Measurements from ENCODE around the gene APCDD1.

The APCDD1 gene

DNA sequence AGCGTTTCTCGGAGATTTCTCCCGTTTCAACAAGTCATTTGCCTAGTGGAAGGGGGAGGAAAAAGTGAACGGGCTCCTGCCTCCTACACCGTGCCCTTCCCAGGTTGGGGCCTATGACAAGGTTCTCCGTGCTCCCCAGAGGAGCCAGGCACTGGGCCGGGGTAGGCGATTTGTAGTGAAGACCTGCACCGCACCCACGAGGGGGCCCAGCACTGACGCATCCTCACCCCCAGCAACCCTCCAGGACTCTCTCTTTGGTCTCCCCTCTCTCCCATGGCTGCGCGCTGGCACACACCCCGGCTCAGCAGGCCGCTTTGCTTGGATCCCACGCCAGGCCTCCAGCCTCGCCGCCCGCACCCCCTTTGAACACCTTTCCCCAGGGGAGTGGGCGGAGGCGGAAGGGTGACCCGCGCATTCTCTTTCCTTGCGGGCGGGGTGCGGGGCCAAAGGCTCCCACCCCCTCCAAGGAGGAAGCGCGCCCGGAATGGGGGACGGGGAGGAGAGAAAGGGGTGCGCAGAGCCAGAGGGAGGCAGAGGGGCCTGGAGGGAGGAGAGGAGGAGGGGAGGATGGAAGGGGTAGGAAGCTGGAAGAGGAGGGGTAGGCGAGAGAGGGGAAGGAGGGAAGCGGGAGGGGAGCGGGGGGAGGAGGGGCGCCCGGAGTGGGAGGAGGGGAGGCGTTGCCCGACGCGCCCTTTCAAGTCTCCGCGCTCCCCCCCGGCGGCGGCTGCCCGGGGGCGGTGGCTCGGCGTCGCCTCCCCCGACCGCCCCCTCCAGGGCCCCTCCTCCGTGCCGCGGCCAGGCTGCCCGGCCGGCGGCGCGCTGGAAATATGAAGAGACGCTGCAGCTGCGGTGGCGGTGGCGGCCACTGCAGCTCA lies at the start of gene APCDD1:
TSS of gene APCDD1 (plus strand) at position 830 of the 875 bp plus-strand sequence. CDS start 347 bp downstream, outside the sequence.
- peak within 1 kb of the TSS; percentile 11 for H3K4me3 Mint-ChIP-seq
- no peaks in the 10 kb centered on the region for H3K9me3 Mint-ChIP-seq
- no peaks in the 10 kb centered on the region for H3K36me3 Mint-ChIP-seq (ENCODE audit: low read depth)
- peaks cover 70% of the 10 kb centered on the region for H3K27me3 Mint-ChIP-seq
- H3K27ac Mint-ChIP-seq, result no peak within 1 kb of the TSS
- peaks cover 2% of the 10 kb centered on the region for H3K4me1 Mint-ChIP-seq (ENCODE audit: low read depth)
- DNase-seq, result no peak

DNA sequence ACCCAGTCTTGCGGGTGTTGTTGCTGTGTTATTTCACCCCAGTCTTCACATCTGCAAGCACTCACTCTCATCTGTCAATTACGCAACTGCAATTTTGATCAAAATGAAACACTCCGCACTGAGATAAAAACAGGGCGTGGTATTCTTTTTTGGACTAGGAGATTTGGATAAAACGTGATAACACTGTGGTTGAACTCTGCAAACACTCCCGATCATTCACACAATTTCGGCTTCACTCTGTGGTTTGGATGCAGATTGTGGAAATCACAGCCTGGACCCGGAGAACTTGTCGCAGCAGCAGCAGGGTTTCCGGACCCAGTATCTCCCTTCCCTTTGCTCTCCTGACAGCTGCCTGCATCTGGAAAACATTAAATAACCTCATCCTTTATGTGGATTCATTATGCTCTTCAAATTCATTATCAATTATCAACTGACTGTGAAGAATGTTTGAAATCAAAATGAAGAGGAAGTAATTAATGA lies 49.4 kb upstream of the APCDD1 start:
- H3K27ac Mint-ChIP-seq, result no peak overlapping the region
- peaks cover 21% of the 10 kb centered on the region for H3K27me3 Mint-ChIP-seq
- no peaks in the 10 kb centered on the region for H3K4me1 Mint-ChIP-seq (ENCODE audit: low read depth)
- no peaks in the 10 kb centered on the region for H3K36me3 Mint-ChIP-seq (ENCODE audit: low read depth)
- no peak for DNase-seq
- H3K9me3 Mint-ChIP-seq, result no peaks in the 10 kb centered on the region
- H3K4me3 Mint-ChIP-seq, result no peak overlapping the region

- H3K36me3 Mint-ChIP-seq (ENCODE audit: low read depth), result no peaks in the 10 kb centered on the region
- H3K27ac Mint-ChIP-seq, result no peak overlapping the region
These were observed 48.4 kb upstream of the APCDD1 start for GRCh38 chr18:10405816-10406663.

GRCh38 chr18:10408131-10408530 lies 46.3 kb upstream of the APCDD1 start:
- no peaks in the 10 kb centered on the region for H3K4me1 Mint-ChIP-seq (ENCODE audit: low read depth)
- DNase-seq, result no peak
- H3K9me3 Mint-ChIP-seq, result no peaks in the 10 kb centered on the region
- H3K27ac Mint-ChIP-seq, result no peak overlapping the region
- no peak overlapping the region for H3K4me3 Mint-ChIP-seq
- no peaks in the 10 kb centered on the region for H3K36me3 Mint-ChIP-seq (ENCODE audit: low read depth)
- peaks cover 11% of the 10 kb centered on the region for H3K27me3 Mint-ChIP-seq

More at GRCh38 chr18:10405816-10406663, 48.4 kb upstream of the APCDD1 start:
- DNase-seq, result no peak
- H3K27me3 Mint-ChIP-seq, result peaks cover 16% of the 10 kb centered on the region
- no peak overlapping the region for H3K4me3 Mint-ChIP-seq
- no peaks in the 10 kb centered on the region for H3K9me3 Mint-ChIP-seq
- H3K4me1 Mint-ChIP-seq (ENCODE audit: low read depth), result no peaks in the 10 kb centered on the region

- Mint-ChIP-seq H3K9me3 (no peaks in the 10 kb centered on the region), H3K4me1 (ENCODE audit: low read depth) (no peaks in the 10 kb centered on the region), H3K36me3 (ENCODE audit: low read depth) (no peaks in the 10 kb centered on the region), H3K27ac (no peak overlapping the region), H3K27me3 (peaks cover 11% of the 10 kb centered on the region), H3K4me3 (no peak overlapping the region)
- DNase-seq, result no peak
These were observed 45.4 kb upstream of the APCDD1 start for GRCh38 chr18:10409041-10409440.

DNA sequence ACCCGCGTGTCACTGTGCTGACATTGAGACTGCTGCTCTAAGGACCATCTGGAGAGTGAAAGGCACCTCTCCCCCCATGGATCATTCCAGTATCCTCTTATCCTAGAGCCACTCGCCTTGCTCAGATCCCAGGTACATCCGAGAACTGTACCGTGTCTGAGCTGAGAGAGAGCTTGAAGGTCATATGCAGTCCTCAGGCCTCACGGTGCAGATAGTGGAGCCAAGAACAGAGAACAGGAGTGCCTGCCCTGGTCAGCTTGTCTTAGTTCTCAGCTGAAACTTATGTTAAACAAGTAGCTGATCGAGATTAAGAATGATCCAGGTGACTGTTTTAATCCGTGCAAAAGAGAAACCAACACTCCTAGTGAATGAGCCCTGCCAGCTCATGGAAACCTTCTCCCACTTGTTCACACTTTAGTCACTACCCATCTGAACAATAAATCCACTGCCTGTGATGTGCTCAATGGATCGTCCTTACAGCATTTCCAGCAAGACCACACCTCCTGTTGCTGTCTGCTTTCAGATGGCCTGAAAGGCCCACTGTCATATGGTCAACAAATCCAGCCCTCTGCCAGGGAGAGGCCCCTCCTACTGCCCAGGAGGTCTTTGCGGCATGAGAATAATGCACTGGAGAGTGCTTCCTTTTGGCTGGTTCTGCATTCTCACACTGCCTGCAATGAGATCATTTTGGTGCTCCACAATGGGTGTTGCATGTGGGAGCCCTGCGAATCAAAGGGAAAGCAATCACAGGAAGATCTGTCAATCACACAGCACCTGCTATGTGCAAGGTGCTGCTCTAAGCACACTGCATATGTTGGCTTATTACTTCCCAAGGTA lies 43.7 kb upstream of the APCDD1 start:
- H3K27ac Mint-ChIP-seq, result no peak overlapping the region
- no peaks in the 10 kb centered on the region for H3K36me3 Mint-ChIP-seq (ENCODE audit: low read depth)
- peaks cover 10% of the 10 kb centered on the region for H3K27me3 Mint-ChIP-seq
- no peaks in the 10 kb centered on the region for H3K9me3 Mint-ChIP-seq
- H3K4me3 Mint-ChIP-seq, result no peak overlapping the region
- H3K4me1 Mint-ChIP-seq (ENCODE audit: low read depth), result no peaks in the 10 kb centered on the region
- no peak for DNase-seq

DNA sequence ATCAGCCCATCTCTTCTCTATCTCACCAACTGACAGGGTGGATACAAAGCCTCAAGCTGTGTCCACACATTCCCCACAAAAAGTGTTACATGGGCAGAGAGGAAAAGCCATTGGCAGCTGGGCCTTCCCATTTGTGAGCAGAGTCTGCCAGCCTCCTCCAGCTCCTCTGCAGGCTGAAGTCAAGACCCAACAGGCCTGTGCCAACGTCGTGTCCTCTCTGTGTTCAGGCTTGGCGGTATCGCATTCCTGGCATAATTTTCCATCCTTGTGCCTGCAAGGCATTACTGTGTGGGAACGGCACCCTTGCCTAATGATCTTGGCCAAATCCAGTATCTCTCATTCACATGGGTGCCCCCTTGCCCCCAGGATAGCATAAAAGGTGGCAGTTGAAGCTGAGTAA lies 41.5 kb upstream of the APCDD1 start:
- Mint-ChIP-seq H3K36me3 (ENCODE audit: low read depth) (no peaks in the 10 kb centered on the region), H3K27ac (no peak overlapping the region), H3K9me3 (no peaks in the 10 kb centered on the region), H3K27me3 (peaks cover 4% of the 10 kb centered on the region), H3K4me3 (no peak overlapping the region), H3K4me1 (ENCODE audit: low read depth) (no peaks in the 10 kb centered on the region)
- DNase-seq, result no peak

DNA sequence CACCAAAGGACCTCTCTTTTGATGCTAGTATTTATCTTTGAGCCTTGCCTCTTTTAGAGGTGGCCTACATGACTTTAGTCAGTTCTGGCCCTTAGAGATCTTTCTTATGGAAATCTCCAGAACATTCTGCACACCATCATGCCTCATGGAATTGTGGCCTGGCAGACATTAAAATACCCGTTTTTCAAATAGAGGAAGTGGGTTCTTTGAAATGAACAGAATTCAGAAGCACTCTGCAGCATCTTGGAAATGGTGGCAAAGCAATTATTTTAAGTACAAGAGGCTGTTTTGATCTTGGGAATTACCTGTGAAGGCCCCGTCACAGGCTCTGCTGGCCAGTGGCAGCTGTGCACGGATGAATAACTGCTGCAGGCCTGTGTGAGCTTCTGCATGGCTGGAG lies 40.7 kb upstream of the APCDD1 start:
- H3K27ac Mint-ChIP-seq, result no peak overlapping the region
- H3K9me3 Mint-ChIP-seq, result no peaks in the 10 kb centered on the region
- no peaks in the 10 kb centered on the region for H3K4me1 Mint-ChIP-seq (ENCODE audit: low read depth)
- no peak for DNase-seq
- peaks cover 4% of the 10 kb centered on the region for H3K27me3 Mint-ChIP-seq
- H3K4me3 Mint-ChIP-seq, result no peak overlapping the region
- no peaks in the 10 kb centered on the region for H3K36me3 Mint-ChIP-seq (ENCODE audit: low read depth)

DNA sequence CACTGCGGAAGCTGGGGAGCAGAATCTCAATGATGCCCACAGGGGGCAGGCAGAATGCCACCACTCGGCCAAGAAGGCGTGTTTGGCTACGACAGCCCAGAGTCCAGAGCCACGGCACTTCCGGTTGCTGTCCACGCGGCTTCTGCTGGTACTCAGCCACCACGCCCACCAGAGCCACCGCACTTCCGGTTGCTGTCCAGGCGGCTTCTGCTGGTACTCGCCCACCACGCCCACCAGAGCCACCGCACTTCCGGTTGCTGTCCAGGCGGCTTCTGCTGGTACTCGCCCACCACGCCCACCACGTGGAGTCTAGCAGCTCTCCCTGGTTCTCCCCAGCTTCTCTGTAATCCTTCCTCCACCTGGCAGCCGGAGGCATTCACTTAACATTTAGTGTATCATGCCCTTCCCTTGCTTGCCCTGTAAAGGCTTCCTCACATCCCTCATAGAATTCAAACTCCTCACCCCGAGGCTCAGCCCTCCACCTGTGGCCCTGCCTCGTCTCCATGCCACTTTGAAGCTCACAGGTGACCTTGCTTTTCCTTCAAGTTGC lies 40.1 kb upstream of the APCDD1 start:
- no peaks in the 10 kb centered on the region for H3K9me3 Mint-ChIP-seq

DNA sequence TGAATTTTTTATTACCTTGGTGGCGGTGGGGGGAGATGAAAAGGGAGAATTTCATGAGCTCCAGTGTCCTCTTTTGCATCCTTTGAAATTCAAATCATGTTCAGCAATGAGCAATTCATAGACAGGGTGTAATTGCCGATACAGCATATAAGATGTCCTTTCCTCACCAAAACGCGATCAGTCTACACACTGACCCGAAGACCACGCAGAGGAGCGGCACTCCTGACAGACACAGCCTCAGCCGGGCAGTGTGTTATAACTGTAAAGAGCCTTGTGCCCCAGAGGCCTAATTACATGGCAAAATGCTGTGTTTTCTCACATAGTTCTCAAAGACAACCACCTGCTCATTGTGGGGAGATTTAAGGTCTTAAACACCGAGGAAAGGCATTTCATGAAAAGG lies 38.4 kb upstream of the APCDD1 start:
- no peaks in the 10 kb centered on the region for H3K4me1 Mint-ChIP-seq (ENCODE audit: low read depth)
- H3K27me3 Mint-ChIP-seq, result peaks cover 4% of the 10 kb centered on the region
- no peak for DNase-seq
- no peak overlapping the region for H3K4me3 Mint-ChIP-seq
- no peak overlapping the region for H3K27ac Mint-ChIP-seq
- H3K9me3 Mint-ChIP-seq, result no peaks in the 10 kb centered on the region
- no peaks in the 10 kb centered on the region for H3K36me3 Mint-ChIP-seq (ENCODE audit: low read depth)

More for the DNA sequence above, 40.1 kb upstream of the APCDD1 start:
- peaks cover 4% of the 10 kb centered on the region for H3K27me3 Mint-ChIP-seq
- H3K4me1 Mint-ChIP-seq (ENCODE audit: low read depth), result no peaks in the 10 kb centered on the region
- H3K4me3 Mint-ChIP-seq, result no peak overlapping the region
- H3K27ac Mint-ChIP-seq, result no peak overlapping the region
- no peak for DNase-seq
- H3K36me3 Mint-ChIP-seq (ENCODE audit: low read depth), result no peaks in the 10 kb centered on the region

GRCh38 chr18:10417191-10417590 lies 37.2 kb upstream of the APCDD1 start:
- peaks cover 4% of the 10 kb centered on the region for H3K27me3 Mint-ChIP-seq
- no peak overlapping the region for H3K4me3 Mint-ChIP-seq
- H3K27ac Mint-ChIP-seq, result no peak overlapping the region
- H3K36me3 Mint-ChIP-seq (ENCODE audit: low read depth), result no peaks in the 10 kb centered on the region
- H3K9me3 Mint-ChIP-seq, result no peaks in the 10 kb centered on the region
- DNase-seq, result no peak
- H3K4me1 Mint-ChIP-seq (ENCODE audit: low read depth), result no peaks in the 10 kb centered on the region

GRCh38 chr18:10417664-10418063 lies 36.8 kb upstream of the APCDD1 start:
- Mint-ChIP-seq H3K4me3 (no peak overlapping the region), H3K27ac (no peak overlapping the region), H3K27me3 (peaks cover 4% of the 10 kb centered on the region), H3K36me3 (ENCODE audit: low read depth) (no peaks in the 10 kb centered on the region), H3K9me3 (no peaks in the 10 kb centered on the region), H3K4me1 (ENCODE audit: low read depth) (no peaks in the 10 kb centered on the region)
- no peak for DNase-seq

DNA sequence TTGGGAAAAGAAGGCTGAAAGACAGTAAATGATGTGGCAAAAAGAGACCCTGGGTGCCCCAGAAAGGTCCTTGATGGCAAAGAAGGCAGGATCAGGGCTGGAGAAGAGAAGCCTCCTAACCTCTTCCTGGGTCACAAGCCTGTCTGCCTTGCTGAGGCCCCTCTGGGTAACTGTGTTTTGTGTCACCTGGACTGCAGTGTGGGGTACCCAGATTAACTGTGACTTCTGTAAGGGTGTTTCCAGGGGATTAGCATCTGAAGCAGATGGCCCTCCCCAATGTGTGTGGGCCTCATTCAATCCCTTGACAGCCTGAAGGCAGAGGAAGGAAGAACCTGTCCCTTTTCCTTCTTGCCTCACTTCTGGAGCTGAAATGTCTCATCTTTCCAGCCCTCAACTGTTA lies 35.6 kb upstream of the APCDD1 start:
- Mint-ChIP-seq H3K27ac (no peak overlapping the region), H3K4me1 (ENCODE audit: low read depth) (no peaks in the 10 kb centered on the region), H3K4me3 (no peak overlapping the region), H3K27me3 (peaks cover 10% of the 10 kb centered on the region), H3K9me3 (no peaks in the 10 kb centered on the region), H3K36me3 (ENCODE audit: low read depth) (no peaks in the 10 kb centered on the region)
- no peak for DNase-seq
